A673 (cell line): Measurements from ENCODE around the gene SIRPD. TPM values are rescaled to one million over a fixed set of nuclear protein-coding genes. Genes with fewer than 3 reads are reported as not detected.
"Not testable (repeated sequence)": the region's sequence is repeated elsewhere in the genome, so short reads cannot be mapped to it uniquely, and the experiment has no call there.

Experiments
- BruUV-seq: library from RNA; stranded (reverse); fragments of 400-500 nt; replicated peaks from 2 replicates; lab custom pipeline; 2021; lab: Mats Ljungman, UMichigan
- CTCF ChIA-PET: fragments of 300-600 bp; sonication (Branson Sonifier 250); formaldehyde crosslinking; loops from one replicate; lab custom pipeline; 2022; ENCODE audit warnings: antibody characterized with exemption; lab: Charles Lee
- POLR2A ChIA-PET: fragments of 300-600 bp; sonication (Branson Sonifier 250); formaldehyde crosslinking; loops from one replicate; lab custom pipeline; 2022; ENCODE audit warnings: antibody characterized with exemption; ENCODE audit not compliant: low non-redundant PET; lab: Charles Lee
- DNase-seq: peaks from one replicate; pipeline ENCODE4 v3.0.0-alpha.2; 2015; ENCODE audit warnings: low spot score
- H3K27ac ChIP-seq: fragments of 200-600 bp; sonication (generic); 2 replicates; pipeline ENCODE4 v1.5.1; 2016; ENCODE audit warnings: mixed run types, low read depth, mild to moderate bottlenecking, mixed read lengths, antibody characterized with exemption, low read length; ENCODE audit not compliant: poor library complexity, severe bottlenecking
- H3K27me3 ChIP-seq: fragments of 200-600 bp; sonication (generic); replicated peaks from 2 replicates; pipeline ENCODE4 v1.6.1; 2017; ENCODE audit warnings: mixed run types, low read depth, mild to moderate bottlenecking, mixed read lengths, antibody characterized with exemption, low read length; ENCODE audit not compliant: insufficient read depth, poor library complexity
- H3K36me3 ChIP-seq: fragments of 200-600 bp; sonication (generic); 2 replicates; pipeline ENCODE4 v1.6.1; 2016; ENCODE audit warnings: mixed run types, mild to moderate bottlenecking, mixed read lengths, antibody characterized with exemption, low read length; ENCODE audit not compliant: insufficient read depth, poor library complexity, severe bottlenecking
- H3K4me1 ChIP-seq: fragments of 200-600 bp; sonication (generic); 2 replicates; pipeline ENCODE4 v1.6.1; 2017; ENCODE audit warnings: mixed run types, mild to moderate bottlenecking, mixed read lengths, antibody characterized with exemption, low read length; ENCODE audit not compliant: insufficient read depth, poor library complexity, severe bottlenecking
- H3K4me3 ChIP-seq: fragments of 200-600 bp; sonication (generic); 2 replicates; pipeline ENCODE4 v1.5.1; 2016; ENCODE audit warnings: low read depth, mixed run types, mild to moderate bottlenecking, mixed read lengths, low read length; ENCODE audit not compliant: poor library complexity, severe bottlenecking
- H3K9me3 ChIP-seq: fragments of 200-600 bp; sonication (generic); 2 replicates; pipeline ENCODE4 v1.6.1; 2016; ENCODE audit warnings: mixed run types, low read depth, mild to moderate bottlenecking, mixed read lengths, antibody characterized with exemption, low read length; ENCODE audit not compliant: poor library complexity, severe bottlenecking
- CTCF ChIP-seq: fragments of 300-800, 200-600 bp; sonication (generic); conservative IDR thresholded peaks from 2 replicates; pipeline ENCODE4 v1.5.1; 2017; ENCODE audit warnings: low read depth, mild to moderate bottlenecking, antibody characterized with exemption, low read length, moderate library complexity, mixed read lengths
- EZH2 ChIP-seq: fragments of 200-600 bp; sonication (generic); IDR thresholded peaks from 2 replicates; pipeline ENCODE4 v1.6.1; 2017; ENCODE audit warnings: borderline replicate concordance, low read depth, mild to moderate bottlenecking, mixed read lengths, antibody characterized with exemption, low read length; ENCODE audit not compliant: poor library complexity, severe bottlenecking
- intact Hi-C: fragments of 100-400 bp; cut with micrococcal nuclease; formaldehyde crosslinking; loops from one replicate; pipeline ENCODE4 v1.10.0; 2022; ENCODE audit not compliant: unreplicated experiment
- total RNA-seq: library from RNA; stranded (reverse); gene quantifications from 2 replicates; pipeline ENCODE4 v1.2.3, GENCODE V29; 2021

The SIRPD gene
- total RNA-seq, 1 experiment from 2014 or later: not detected

GRCh38 chr20:1577906-1578305, 20.4 kb upstream of the SIRPD start:
- no TSS peak for BruUV-seq
- Histone ChIP-seq H3K9me3 (no peaks in the 10 kb centered on the region), H3K27ac (no peak overlapping the region), H3K36me3 (no peaks in the 10 kb centered on the region), H3K4me1 (no peaks in the 10 kb centered on the region), H3K27me3 (no peaks in the 10 kb centered on the region), H3K4me3 (no peak overlapping the region)
- ChIA-PET CTCF (no interaction called here), POLR2A (no interaction called here)
- DNase-seq: peak; percentile 0
- no peak for TF ChIP-seq CTCF
- TF ChIP-seq EZH2: no peak
- intact Hi-C loops: no loop called here

GRCh38 chr20:1577313-1577712, 19.8 kb upstream of the SIRPD start:
- H3K4me1 ChIP-seq, CTCF ChIA-PET, H3K4me3 ChIP-seq, DNase-seq, H3K27me3 ChIP-seq, H3K9me3 ChIP-seq, H3K27ac ChIP-seq, intact Hi-C loops, BruUV-seq, H3K36me3 ChIP-seq, POLR2A ChIA-PET: not testable (repeated sequence)

GRCh38 chr20:1576641-1577040, 19.1 kb upstream of the SIRPD start:
- CTCF ChIA-PET: no interaction called here
- no peak overlapping the region for H3K27ac ChIP-seq

GRCh38 chr20:1576003-1576402, 18.5 kb upstream of the SIRPD start:
- DNase-seq, H3K27ac ChIP-seq, H3K36me3 ChIP-seq, H3K4me3 ChIP-seq, CTCF ChIA-PET, POLR2A ChIA-PET, H3K9me3 ChIP-seq, BruUV-seq, H3K27me3 ChIP-seq, H3K4me1 ChIP-seq, intact Hi-C loops: not testable (repeated sequence)

More at GRCh38 chr20:1576641-1577040, 19.1 kb upstream of the SIRPD start:
- H3K4me3 ChIP-seq: no peak overlapping the region
- H3K9me3 ChIP-seq: no peaks in the 10 kb centered on the region
- no peaks in the 10 kb centered on the region for H3K36me3 ChIP-seq
- POLR2A ChIA-PET: interaction anchor here (0.6 kb wide), 1 partner anchor 40 kb away, joined by 3 read pairs; no protein-coding TSS in a partner anchor
- BruUV-seq: no TSS peak
- H3K27me3 ChIP-seq: no peaks in the 10 kb centered on the region
- DNase-seq: no peak
- TF ChIP-seq CTCF: no peak
- no peak for TF ChIP-seq EZH2
- intact Hi-C loops: no loop called here
- no peaks in the 10 kb centered on the region for H3K4me1 ChIP-seq

GRCh38 chr20:1571583-1571982, 14.1 kb upstream of the SIRPD start:
- BruUV-seq, H3K36me3 ChIP-seq, H3K4me1 ChIP-seq, H3K27me3 ChIP-seq, POLR2A ChIA-PET, H3K4me3 ChIP-seq, H3K9me3 ChIP-seq, H3K27ac ChIP-seq, CTCF ChIA-PET, DNase-seq, intact Hi-C loops: not testable (repeated sequence)
